PC-3 (cell line): ENCODE data around the gene TBC1D2B.

Source experiments
- CTCF ChIP-seq: fragments of 300-600 bp; sonication (generic); conservative IDR thresholded peaks from 2 replicates; pipeline ENCODE4 v1.5.1; 2017; ENCODE audit warnings: antibody characterized with exemption, low read depth, mild to moderate bottlenecking, low read length
- EZH2 ChIP-seq: fragments of 300-600 bp; sonication (generic); IDR thresholded peaks from one replicate; pipeline ENCODE4 v1.6.1; 2017; ENCODE audit warnings: antibody characterized with exemption, mild to moderate bottlenecking, low read length; ENCODE audit not compliant: unreplicated experiment

GRCh38 chr15:77959432-77959879 is 118.1 kb downstream of the TBC1D2B start:
- TF ChIP-seq CTCF (peak; percentile 83), EZH2 (no peak)
